Right atrium auricular region (tissue), 2 donors: ENCODE data around the gene COMT. TPM values are rescaled to one million over a fixed set of nuclear protein-coding genes. Genes with fewer than 3 reads are reported as not detected.

Experiments
- DNase-seq: peaks from one replicate; pipeline ENCODE4 v3.0.0-alpha.2; 2019; ENCODE audit warnings: low spot score
- H3K27ac ChIP-seq, 2 donors: fragments of 200-600 bp; sonication (generic); 1 replicate in 1 of 2; 2 replicates in 1 of 2; pipeline ENCODE4 v1.5.1; 2016 to 2019
- H3K27me3 ChIP-seq, 2 donors: fragments of 200-600 bp; sonication (generic); one replicate each; pipeline versions ENCODE4 v1.5.1 to v1.6.0; 2017 to 2019
- H3K36me3 ChIP-seq: fragments of 200-600 bp; sonication (generic); one replicate; pipeline ENCODE4 v1.5.1; 2016
- H3K4me1 ChIP-seq, 2 donors: fragments of 200-600 bp; sonication (generic); one replicate each; pipeline versions ENCODE4 v1.5.1 to v1.6.0; 2017 to 2019
- H3K4me3 ChIP-seq, 2 donors: fragments of 200-600 bp; sonication (generic); 1 replicate in 1 of 2; 2 replicates in 1 of 2; pipeline ENCODE4 v1.5.1; 2017 to 2019; ENCODE audit warnings: mild to moderate bottlenecking in 1 of 2, moderate library complexity in 1 of 2
- H3K9me3 ChIP-seq, 2 donors: fragments of 200-600 bp; sonication (generic); one replicate each; pipeline ENCODE4 v1.5.1; 2019
- total RNA-seq, 2 donors: library from RNA; depleted of rRNA; stranded (reverse); fragments of >200 nt; gene quantifications; one replicate each; pipeline ENCODE4 v1.1.0, GENCODE V29; 2016
- TF ChIP-seq, protein P1 (sequence below), 2 donors: fragments of 200-600 bp; sonication (generic); IDR thresholded peaks; one replicate each; pipeline ENCODE4 v1.5.1; 2019; ENCODE audit warnings: antibody characterized with exemption in 2 of 2

The COMT gene
- total RNA-seq, 2 donors from 2014 or later: 142 to 195 TPM

DNA sequence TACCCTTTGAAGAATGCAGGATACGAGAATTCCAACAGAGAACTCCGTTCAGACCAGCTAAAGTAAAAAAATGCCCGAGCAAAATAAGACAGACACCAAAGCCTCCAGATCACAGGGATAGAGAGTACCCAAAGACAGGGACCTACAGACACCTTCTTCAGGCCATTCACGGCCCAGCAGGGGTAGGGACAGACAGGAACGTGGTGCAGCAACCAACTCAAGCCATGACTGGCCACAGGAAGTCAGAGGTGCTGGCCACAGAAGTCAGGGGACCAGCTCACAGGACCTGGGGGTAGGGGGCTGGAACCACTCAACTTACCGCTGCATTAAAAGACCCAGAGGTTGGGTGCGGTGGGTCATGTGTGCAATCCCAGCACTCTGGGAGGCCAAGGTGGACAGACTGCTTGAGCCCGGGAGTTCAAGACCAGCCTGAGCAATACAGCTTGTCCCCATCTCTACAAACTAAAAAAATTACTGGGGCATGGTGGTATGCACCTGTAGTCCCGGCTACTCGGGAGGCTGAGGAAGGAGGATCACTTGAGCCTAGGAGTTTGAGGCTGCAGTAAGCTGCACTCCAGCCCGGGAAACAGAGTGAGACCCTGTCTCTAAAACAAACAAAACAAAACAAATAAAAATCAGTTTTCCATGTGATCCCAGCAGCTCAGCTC is 39.9 kb upstream of the COMT start:
- no peaks in the 10 kb centered on the region for H3K4me1 ChIP-seq
- no peak overlapping the region for H3K27ac ChIP-seq
- H3K36me3 ChIP-seq: peaks cover 17% of the 10 kb centered on the region
- TF ChIP-seq, protein P1, sequence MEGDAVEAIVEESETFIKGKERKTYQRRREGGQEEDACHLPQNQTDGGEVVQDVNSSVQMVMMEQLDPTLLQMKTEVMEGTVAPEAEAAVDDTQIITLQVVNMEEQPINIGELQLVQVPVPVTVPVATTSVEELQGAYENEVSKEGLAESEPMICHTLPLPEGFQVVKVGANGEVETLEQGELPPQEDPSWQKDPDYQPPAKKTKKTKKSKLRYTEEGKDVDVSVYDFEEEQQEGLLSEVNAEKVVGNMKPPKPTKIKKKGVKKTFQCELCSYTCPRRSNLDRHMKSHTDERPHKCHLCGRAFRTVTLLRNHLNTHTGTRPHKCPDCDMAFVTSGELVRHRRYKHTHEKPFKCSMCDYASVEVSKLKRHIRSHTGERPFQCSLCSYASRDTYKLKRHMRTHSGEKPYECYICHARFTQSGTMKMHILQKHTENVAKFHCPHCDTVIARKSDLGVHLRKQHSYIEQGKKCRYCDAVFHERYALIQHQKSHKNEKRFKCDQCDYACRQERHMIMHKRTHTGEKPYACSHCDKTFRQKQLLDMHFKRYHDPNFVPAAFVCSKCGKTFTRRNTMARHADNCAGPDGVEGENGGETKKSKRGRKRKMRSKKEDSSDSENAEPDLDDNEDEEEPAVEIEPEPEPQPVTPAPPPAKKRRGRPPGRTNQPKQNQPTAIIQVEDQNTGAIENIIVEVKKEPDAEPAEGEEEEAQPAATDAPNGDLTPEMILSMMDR (IDR thresholded peaks at IDR 0.05): no peak
- H3K4me3 ChIP-seq: no peak overlapping the region
- no peaks in the 10 kb centered on the region for H3K27me3 ChIP-seq
- no peak for DNase-seq
- no peaks in the 10 kb centered on the region for H3K9me3 ChIP-seq

DNA sequence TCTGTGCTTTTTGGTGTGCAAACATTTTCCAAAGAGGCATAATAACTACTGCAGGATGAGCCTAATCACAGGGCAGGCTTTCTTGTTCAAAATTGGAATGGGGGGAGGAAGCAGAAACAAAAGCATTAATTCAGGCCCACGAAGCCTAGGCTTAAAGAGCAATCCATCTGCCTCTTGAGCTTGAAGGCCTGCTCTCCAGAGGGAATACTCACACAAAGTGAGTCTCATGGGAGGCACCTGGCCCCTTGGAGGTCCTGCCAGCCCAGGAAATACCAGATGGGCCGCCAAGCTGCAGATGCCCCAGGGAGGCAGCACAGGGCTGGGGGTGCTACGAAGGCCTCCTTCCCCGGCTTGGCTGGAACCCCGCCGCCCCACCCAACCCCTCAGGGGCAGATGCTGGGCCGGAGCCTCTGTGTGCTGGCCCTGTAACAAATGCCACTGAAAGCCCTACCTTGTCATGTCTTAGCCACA is 39.3 kb upstream of the COMT start:
- Histone ChIP-seq H3K4me3 (no peak overlapping the region), H3K27ac (no peak overlapping the region), H3K27me3 (no peaks in the 10 kb centered on the region), H3K36me3 (peaks cover 16% of the 10 kb centered on the region), H3K9me3 (no peaks in the 10 kb centered on the region), H3K4me1 (no peaks in the 10 kb centered on the region)
- DNase-seq: no peak
- TF ChIP-seq, protein P1 (IDR thresholded peaks at IDR 0.05): no peak

DNA sequence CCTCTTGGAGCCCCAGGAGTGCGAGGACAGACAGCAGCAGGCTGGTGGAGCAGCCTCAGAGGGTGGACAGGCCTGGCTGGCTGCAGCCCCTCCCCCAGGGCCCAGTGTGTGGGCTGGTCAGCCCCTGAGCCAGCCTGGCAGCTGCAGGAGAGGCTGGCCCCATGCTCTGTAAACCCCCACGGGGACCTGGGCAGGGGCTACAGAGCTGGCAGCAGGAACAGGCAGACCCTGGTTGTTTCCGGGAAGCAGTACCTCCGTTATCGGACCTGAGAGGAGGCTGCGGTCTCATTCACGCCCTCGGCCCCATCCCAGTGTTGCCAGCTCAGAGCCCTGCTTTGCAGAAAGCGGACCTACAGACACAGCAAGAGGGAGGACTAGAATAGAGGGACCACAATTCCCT is 38.5 kb upstream of the COMT start:
- H3K27me3 ChIP-seq: no peaks in the 10 kb centered on the region
- no peak overlapping the region for H3K27ac ChIP-seq
- H3K4me3 ChIP-seq: no peak overlapping the region
- no peaks in the 10 kb centered on the region for H3K9me3 ChIP-seq
- H3K4me1 ChIP-seq: no peaks in the 10 kb centered on the region
- no peak for DNase-seq
- TF ChIP-seq, protein P1 (IDR thresholded peaks at IDR 0.05): no peak
- peaks cover 9% of the 10 kb centered on the region for H3K36me3 ChIP-seq

DNA sequence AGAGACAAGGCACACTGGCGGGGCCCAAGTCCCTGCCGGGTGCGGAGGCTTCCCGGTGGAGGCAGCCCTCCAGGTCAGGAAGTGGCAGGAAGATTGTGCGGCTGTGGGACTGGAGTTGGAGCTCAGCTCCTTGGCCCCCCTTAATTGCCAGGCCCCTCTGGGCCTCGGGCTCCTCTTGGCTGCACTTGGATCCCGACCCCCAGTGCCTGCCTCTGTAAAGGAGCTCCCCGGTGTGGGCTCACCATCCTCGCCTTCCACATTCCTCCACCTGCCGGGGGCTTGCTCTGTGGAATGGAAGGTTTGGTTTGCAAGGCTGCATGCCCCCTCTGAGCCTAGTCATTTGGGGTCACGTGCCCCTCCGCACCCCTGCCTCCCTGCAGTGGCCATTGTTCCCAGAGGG is 38.1 kb upstream of the COMT start:
- no peak overlapping the region for H3K4me3 ChIP-seq
- H3K36me3 ChIP-seq: peaks cover 4% of the 10 kb centered on the region
- TF ChIP-seq, protein P1 (IDR thresholded peaks at IDR 0.05): no peak
- no peaks in the 10 kb centered on the region for H3K27me3 ChIP-seq
- no peak for DNase-seq
- H3K4me1 ChIP-seq: no peaks in the 10 kb centered on the region
- no peak overlapping the region for H3K27ac ChIP-seq
- no peaks in the 10 kb centered on the region for H3K9me3 ChIP-seq

DNA sequence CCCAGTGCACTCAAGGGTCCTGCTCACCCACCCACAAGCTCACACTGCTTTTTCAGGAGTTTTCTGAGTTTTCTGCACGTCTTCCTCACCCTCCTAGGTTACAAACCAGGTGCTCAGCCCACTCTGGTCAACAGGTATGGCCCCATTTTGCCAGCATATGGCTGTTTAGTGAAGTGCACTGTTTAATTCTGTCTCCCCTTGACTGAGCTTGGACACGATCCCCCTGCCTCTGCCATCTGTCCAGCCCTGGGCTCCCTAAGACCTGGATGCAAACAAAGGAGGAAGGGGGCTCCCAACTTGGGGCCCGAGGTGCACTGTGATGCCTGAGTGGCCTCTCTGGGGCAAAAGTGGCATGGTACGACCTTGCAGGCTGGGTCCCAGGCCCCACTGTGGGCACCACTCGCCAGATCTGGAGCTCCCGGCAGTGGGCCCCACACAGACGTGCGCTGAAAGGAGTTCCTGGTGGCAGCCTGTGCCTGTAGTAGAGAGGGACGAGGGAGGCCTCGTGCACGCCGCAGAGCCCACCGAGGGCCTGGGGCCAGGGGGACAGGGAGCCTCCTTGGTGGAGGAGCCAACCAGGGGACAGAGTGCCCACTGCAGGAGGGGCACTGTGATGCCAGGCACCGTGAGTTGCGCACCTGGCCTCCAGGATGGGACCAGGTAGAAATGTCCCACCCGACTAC is 37.3 kb upstream of the COMT start:
- Histone ChIP-seq H3K4me1 (no peaks in the 10 kb centered on the region), H3K27ac (no peak overlapping the region), H3K27me3 (no peaks in the 10 kb centered on the region), H3K9me3 (no peaks in the 10 kb centered on the region), H3K4me3 (no peak overlapping the region), H3K36me3 (no peaks in the 10 kb centered on the region)
- no peak for DNase-seq
- TF ChIP-seq, protein P1 (IDR thresholded peaks at IDR 0.05): no peak
